Measurements from ENCODE around the gene KEAP1. TPM values are rescaled to one million over a fixed set of nuclear protein-coding genes. Genes with fewer than 3 reads are reported as not detected.

The KEAP1 gene
- total and polyA plus RNA-seq, 9 of the 15 experiments (the other 6 are each of a cell fraction or from before 2014, with no cell fraction given), result 2.1 to 95.6 (median 64.3) TPM

DNA sequence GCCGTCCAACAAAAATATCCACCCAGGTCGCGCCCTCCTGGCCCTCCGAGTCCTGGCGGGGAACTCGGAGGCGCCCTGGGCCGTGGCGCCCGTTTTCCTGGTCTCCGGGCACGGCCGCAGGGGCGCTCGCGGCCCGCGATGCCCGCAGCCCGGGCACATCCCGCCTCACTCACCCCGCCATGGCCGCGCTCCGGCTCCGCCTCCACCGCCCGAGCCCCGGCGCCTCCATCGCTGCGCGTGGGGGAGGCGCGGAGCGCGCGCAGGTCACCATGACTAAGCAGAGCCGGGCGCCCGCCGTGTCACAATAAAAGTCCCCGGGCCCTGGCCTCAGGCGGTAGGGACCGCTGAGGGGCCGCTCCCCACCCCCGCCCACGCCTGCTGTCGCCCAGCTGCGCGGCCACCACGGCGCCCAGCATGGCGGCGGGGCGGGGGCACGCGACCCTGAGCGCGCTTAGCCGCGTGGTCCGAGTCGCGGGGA lies 593 bp downstream of the KEAP1 start (continued):
- TF ChIP-seq RBM14 (IDR thresholded peaks at IDR 0.05; ENCODE audit: borderline replicate concordance, insufficient read depth, low read depth, low read length) (no peak), BCL6 (CRISPR knock-in tag; IDR thresholded peaks at IDR 0.05) (no peak), TAF1 (IDR thresholded peaks at IDR 0.05; ENCODE audit: control insufficient read depth, extremely low read depth, insufficient read depth, low read length, severe bottlenecking) (peak; percentile 94), ETS1 (conservative IDR thresholded peaks at IDR 0.05; ENCODE audit: control insufficient read depth, low read depth, low read length) (peak; percentile 71; the same call in 1 of the 2 replicates), ZNF75A (CRISPR knock-in tag; IDR thresholded peaks at IDR 0.05) (no peak), HDAC3 (IDR thresholded peaks at IDR 0.05; ENCODE audit: borderline replicate concordance, partially characterized antibody) (no peak), ETV6 (IDR thresholded peaks at IDR 0.05; ENCODE audit: borderline replicate concordance in 1 of 2, low read depth in 2 of 2, low read length in 1 of 2) (peak in 1 of 2 experiments; percentile 32; a peak in 1 of 4 replicates), ETV6 (CRISPR knock-in tag; IDR thresholded peaks at IDR 0.05; ENCODE audit: borderline replicate concordance) (no peak), MIER1 (IDR thresholded peaks at IDR 0.05; ENCODE audit: low read depth) (no peak), PREB (CRISPR knock-in tag; IDR thresholded peaks at IDR 0.05) (0 out of 2 replicates have a peak, but pooled peaks have one; percentile 5), ZBTB11 (CRISPR knock-in tag; IDR thresholded peaks at IDR 0.05) (peak in 1 of 3 experiments; percentile 76; a peak in 2 of 6 replicates), COPS2 (conservative IDR thresholded peaks at IDR 0.05) (no peak), THRA (IDR thresholded peaks at IDR 0.05) (no peak)
- TF ChIP-seq, protein P1, sequence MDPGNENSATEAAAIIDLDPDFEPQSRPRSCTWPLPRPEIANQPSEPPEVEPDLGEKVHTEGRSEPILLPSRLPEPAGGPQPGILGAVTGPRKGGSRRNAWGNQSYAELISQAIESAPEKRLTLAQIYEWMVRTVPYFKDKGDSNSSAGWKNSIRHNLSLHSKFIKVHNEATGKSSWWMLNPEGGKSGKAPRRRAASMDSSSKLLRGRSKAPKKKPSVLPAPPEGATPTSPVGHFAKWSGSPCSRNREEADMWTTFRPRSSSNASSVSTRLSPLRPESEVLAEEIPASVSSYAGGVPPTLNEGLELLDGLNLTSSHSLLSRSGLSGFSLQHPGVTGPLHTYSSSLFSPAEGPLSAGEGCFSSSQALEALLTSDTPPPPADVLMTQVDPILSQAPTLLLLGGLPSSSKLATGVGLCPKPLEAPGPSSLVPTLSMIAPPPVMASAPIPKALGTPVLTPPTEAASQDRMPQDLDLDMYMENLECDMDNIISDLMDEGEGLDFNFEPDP (CRISPR knock-in tag; IDR thresholded peaks at IDR 0.05), result no peak
- TF ChIP-seq, protein P2, sequence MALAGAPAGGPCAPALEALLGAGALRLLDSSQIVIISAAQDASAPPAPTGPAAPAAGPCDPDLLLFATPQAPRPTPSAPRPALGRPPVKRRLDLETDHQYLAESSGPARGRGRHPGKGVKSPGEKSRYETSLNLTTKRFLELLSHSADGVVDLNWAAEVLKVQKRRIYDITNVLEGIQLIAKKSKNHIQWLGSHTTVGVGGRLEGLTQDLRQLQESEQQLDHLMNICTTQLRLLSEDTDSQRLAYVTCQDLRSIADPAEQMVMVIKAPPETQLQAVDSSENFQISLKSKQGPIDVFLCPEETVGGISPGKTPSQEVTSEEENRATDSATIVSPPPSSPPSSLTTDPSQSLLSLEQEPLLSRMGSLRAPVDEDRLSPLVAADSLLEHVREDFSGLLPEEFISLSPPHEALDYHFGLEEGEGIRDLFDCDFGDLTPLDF (CRISPR knock-in tag; IDR thresholded peaks at IDR 0.05), result peak; percentile 63; the same call in 1 of the 2 replicates

Data from K562 (cell line).